Mucosa of descending colon (tissue), 3 donors: ENCODE measurements around the gene HIF1AN. TPM values are rescaled to one million over a fixed set of nuclear protein-coding genes. Genes with fewer than 3 reads are reported as not detected.

Experiments used
- ATAC-seq: fragments of 200-7000 bp; cut with Tn5 transposase; one replicate; pipeline ENCODE4 v1.9.1; 2020; ENCODE audit warnings: mild to moderate bottlenecking, moderate library complexity
- DNase-seq, 3 donors: peaks; one replicate each; pipeline ENCODE4 v3.0.0-alpha.2; 2020
- H3K36me3 ChIP-seq: fragments of 200-600 bp; one replicate; pipeline ENCODE4 v1.8.0; 2021; ENCODE audit warnings: low read depth, mild to moderate bottlenecking
- H3K4me1 ChIP-seq: fragments of 200-600 bp; one replicate; pipeline ENCODE4 v1.8.0; 2021; ENCODE audit warnings: low read depth, mild to moderate bottlenecking
- H3K4me3 ChIP-seq: fragments of 200-600 bp; one replicate; pipeline ENCODE4 v1.8.0; 2021; ENCODE audit warnings: mild to moderate bottlenecking
- H3K9me3 ChIP-seq: fragments of 200-600 bp; one replicate; pipeline ENCODE4 v1.8.0; 2021; ENCODE audit warnings: mild to moderate bottlenecking
- intact Hi-C, 2 donors: fragments of 100-400 bp; cut with DNase I in 1 of 2; cut with micrococcal nuclease in 1 of 2; formaldehyde crosslinking; loops; one replicate each; pipeline versions ENCODE4 v1.11.0 to v1.11.1; 2022; cut with DNase I, micrococcal nuclease
- total RNA-seq, 3 donors: library from RNA; stranded (reverse); fragmentation: NEBNext Ultra II Directional in 2 of 3; extraction: Animal tissue kit (Norgen Biotek cat#: 25700) in 2 of 3; gene quantifications; one replicate each; pipeline versions ENCODE4 v1.2.1 to v1.2.4, GENCODE V29; 2021 to 2023
- TF ChIP-seq, protein P1 (sequence below): fragments of 200-600 bp; IDR thresholded peaks from one replicate; pipeline ENCODE4 v1.8.0; 2022; ENCODE audit warnings: antibody characterized with exemption, mild to moderate bottlenecking
- donor health status: DM: no; HTN: no; CAD: no; lungs with moderate emphysema.
- donor health status: DM: no; HTN: no; CAD: no.
- donor health status: DM: no; HTN: yes; CAD: no.

The HIF1AN gene
- total RNA-seq, 3 donors from 2014 or later, result 34.0 to 50.6 (median 42.3) TPM

DNA sequence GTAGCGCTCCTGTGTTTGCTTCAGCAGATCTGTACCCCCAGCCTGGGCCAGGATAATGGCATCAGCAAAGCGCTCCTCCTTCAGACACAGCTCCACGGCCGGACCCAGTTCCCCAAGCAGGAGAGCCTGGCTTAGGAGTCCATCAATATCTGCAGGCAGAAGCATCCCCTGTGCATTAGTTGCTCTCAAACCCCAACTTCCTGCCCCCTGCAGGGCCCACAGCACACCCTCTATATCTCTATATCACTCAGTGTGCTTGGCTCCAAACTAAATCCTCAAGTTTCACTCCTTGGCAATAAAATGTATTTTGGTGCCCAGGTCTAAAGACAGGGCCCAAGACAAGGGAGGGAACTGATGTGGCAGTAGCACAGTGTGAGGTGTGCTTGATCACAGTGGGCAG lies 37.7 kb upstream of the HIF1AN start:
- no peak overlapping the region for H3K4me3 ChIP-seq
- H3K9me3 ChIP-seq, result no peaks in the 10 kb centered on the region
- TF ChIP-seq, protein P1, sequence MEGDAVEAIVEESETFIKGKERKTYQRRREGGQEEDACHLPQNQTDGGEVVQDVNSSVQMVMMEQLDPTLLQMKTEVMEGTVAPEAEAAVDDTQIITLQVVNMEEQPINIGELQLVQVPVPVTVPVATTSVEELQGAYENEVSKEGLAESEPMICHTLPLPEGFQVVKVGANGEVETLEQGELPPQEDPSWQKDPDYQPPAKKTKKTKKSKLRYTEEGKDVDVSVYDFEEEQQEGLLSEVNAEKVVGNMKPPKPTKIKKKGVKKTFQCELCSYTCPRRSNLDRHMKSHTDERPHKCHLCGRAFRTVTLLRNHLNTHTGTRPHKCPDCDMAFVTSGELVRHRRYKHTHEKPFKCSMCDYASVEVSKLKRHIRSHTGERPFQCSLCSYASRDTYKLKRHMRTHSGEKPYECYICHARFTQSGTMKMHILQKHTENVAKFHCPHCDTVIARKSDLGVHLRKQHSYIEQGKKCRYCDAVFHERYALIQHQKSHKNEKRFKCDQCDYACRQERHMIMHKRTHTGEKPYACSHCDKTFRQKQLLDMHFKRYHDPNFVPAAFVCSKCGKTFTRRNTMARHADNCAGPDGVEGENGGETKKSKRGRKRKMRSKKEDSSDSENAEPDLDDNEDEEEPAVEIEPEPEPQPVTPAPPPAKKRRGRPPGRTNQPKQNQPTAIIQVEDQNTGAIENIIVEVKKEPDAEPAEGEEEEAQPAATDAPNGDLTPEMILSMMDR, result no peak
- no peaks in the 10 kb centered on the region for H3K4me1 ChIP-seq
- no peak for DNase-seq
- ATAC-seq, result no peak
- no peaks in the 10 kb centered on the region for H3K36me3 ChIP-seq
- intact Hi-C loops, result no loop called here

DNA sequence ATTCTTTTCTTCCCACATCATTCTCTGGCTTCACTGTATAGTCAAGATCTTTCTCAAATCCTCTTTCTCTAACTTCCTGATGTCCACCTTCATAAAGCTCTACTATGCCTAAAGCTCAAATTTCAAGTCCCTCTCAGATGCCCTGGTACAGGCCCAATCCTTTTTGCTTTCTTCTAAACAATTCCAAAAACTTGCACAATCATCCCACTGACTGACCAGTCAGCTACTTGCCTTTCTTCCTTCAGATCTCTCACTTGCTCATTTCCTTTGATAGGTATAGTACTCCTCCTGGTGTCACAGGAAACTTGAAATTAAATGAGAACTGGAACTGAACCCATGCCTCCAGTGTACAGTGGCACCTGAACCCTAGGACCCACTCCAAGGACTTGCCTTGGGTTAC lies 34.3 kb upstream of the HIF1AN start:
- intact Hi-C loops, result no loop called here
- TF ChIP-seq, protein P1, result no peak
- no peaks in the 10 kb centered on the region for H3K36me3 ChIP-seq

DNA sequence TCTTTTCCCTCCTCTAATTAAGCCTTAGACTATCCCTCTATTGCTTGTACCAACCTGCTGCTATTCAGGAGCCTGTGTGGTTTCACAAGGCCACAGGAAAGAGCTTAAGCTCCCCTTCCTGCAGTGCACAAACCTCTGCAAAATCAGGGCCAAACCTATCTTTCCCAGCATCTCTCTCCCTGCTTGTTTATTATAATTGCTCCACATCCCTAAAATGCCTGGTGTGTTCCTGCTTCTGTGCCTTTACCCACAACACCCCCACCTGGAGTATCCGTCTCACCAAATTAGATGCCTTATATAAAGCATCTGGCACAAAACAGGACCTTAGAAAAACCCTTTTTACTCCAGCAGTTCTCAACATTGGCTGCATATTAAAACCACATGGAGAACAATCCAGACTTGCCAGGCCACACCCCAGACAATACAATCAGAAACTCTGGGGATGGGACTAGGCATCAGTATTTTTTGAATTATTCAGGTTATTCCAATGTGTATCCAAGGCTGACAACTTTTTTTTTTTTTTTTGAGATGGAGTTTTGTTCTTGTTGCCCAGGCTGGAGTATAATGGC lies 32.7 kb upstream of the HIF1AN start:
- no peaks in the 10 kb centered on the region for H3K4me1 ChIP-seq
- ATAC-seq (no peak), DNase-seq (no peak)
- H3K4me3 ChIP-seq, result no peak overlapping the region
- intact Hi-C loops, result no loop called here
- TF ChIP-seq, protein P1, result no peak
- no peaks in the 10 kb centered on the region for H3K9me3 ChIP-seq
- H3K36me3 ChIP-seq, result peaks cover 4% of the 10 kb centered on the region

More for the DNA sequence above, 34.3 kb upstream of the HIF1AN start:
- no peak for ATAC-seq
- no peak for DNase-seq
- no peak overlapping the region for H3K4me3 ChIP-seq
- no peaks in the 10 kb centered on the region for H3K4me1 ChIP-seq
- H3K9me3 ChIP-seq, result no peaks in the 10 kb centered on the region

DNA sequence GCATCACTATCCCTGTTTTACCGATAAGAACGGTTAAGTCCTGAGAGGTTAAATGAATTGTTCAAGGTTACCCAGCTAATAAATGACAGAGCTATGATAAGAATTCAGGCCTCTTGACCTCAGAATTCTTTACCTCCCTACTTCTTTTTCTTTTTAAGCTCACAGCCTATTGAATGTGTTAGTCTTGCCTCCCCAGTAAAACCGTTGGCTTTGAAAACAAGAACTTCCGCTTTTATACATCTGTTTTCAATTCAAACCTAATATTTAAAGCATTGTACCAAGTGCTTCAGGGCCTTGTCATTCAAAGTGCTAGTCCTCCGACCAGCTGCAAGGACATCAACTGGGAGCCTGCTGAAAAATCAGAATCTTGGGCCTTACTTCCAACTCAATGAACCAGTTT lies 31.6 kb upstream of the HIF1AN start:
- H3K9me3 ChIP-seq, result no peaks in the 10 kb centered on the region
- DNase-seq, result no peak
- TF ChIP-seq, protein P1, result no peak
- H3K4me1 ChIP-seq, result no peaks in the 10 kb centered on the region
- no peak overlapping the region for H3K4me3 ChIP-seq
- no peak for ATAC-seq
- peaks cover 4% of the 10 kb centered on the region for H3K36me3 ChIP-seq
- intact Hi-C loops, result no loop called here

DNA sequence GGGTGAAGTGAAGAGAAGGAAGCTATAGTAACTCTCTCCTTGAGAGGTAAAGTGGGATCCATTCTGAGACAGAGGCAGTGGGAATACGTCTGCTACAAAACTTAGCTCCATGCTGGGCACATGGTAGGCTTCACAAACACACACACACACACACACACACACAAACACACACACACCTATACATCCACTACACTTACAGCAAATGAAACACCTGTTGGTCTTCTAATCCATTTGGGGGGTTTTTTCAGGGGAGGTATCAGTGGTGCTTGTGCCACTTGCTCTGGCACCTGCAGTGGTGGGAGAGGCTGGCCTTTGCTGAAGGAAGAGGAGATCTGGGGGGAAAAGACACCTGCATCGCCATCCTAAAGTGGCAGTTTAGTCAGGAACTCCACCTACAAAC lies 30.6 kb upstream of the HIF1AN start:
- Histone ChIP-seq H3K4me3 (no peak overlapping the region), H3K36me3 (peaks cover 4% of the 10 kb centered on the region), H3K4me1 (no peaks in the 10 kb centered on the region), H3K9me3 (no peaks in the 10 kb centered on the region)
- no peak for DNase-seq
- intact Hi-C loops, result no loop called here
- ATAC-seq, result no peak
- TF ChIP-seq, protein P1, result no peak
